Measurements from ENCODE around the gene ALKBH3. TPM values are rescaled to one million over a fixed set of nuclear protein-coding genes. Genes with fewer than 3 reads are reported as not detected.

The ALKBH3 gene
- total and polyA plus RNA-seq, 2 experiments from 2014 or later, result 10.7 to 10.8 TPM

- H3K4me2 ChIP-seq, result no peak overlapping the region
- ATAC-seq (no peak), DNase-seq (ENCODE audit: low spot score) (no peak)
- H3F3A ChIP-seq (replicated peaks; ENCODE audit: low read depth), result no peaks in the 10 kb centered on the region
- no peaks in the 10 kb centered on the region for H3K27me3 ChIP-seq (ENCODE audit: insufficient read depth)
- no peak overlapping the region for H3K4me3 ChIP-seq
- H3K36me3 ChIP-seq (ENCODE audit: insufficient read depth), result no peaks in the 10 kb centered on the region
- Mint-ChIP-seq H3K4me1 (no peaks in the 10 kb centered on the region), H3K27me3 (ENCODE audit: insufficient read depth, low read depth, poor library complexity) (peaks cover 3% of the 10 kb centered on the region), H3K9me3 (peaks cover 17% of the 10 kb centered on the region), H3K36me3 (ENCODE audit: low read depth) (no peaks in the 10 kb centered on the region), H3K27ac (no peak overlapping the region), H3K4me3 (no peak overlapping the region)
- H3K9me2 ChIP-seq (ENCODE audit: insufficient read depth), result no peaks in the 10 kb centered on the region
- H3K27ac ChIP-seq (ENCODE audit: low read depth), result no peak overlapping the region
- H4K20me1 ChIP-seq (replicated peaks; ENCODE audit: insufficient read depth), result no peaks in the 10 kb centered on the region
- no peaks in the 10 kb centered on the region for H3K79me2 ChIP-seq (replicated peaks; ENCODE audit: insufficient read depth)
- H2AFZ ChIP-seq, result no peak overlapping the region
- TF ChIP-seq CREB1 (CRISPR knock-in tag; IDR thresholded peaks at IDR 0.05; ENCODE audit: low read depth), result no peak
- TF ChIP-seq, protein P1, sequence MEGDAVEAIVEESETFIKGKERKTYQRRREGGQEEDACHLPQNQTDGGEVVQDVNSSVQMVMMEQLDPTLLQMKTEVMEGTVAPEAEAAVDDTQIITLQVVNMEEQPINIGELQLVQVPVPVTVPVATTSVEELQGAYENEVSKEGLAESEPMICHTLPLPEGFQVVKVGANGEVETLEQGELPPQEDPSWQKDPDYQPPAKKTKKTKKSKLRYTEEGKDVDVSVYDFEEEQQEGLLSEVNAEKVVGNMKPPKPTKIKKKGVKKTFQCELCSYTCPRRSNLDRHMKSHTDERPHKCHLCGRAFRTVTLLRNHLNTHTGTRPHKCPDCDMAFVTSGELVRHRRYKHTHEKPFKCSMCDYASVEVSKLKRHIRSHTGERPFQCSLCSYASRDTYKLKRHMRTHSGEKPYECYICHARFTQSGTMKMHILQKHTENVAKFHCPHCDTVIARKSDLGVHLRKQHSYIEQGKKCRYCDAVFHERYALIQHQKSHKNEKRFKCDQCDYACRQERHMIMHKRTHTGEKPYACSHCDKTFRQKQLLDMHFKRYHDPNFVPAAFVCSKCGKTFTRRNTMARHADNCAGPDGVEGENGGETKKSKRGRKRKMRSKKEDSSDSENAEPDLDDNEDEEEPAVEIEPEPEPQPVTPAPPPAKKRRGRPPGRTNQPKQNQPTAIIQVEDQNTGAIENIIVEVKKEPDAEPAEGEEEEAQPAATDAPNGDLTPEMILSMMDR (conservative IDR thresholded peaks at IDR 0.05; ENCODE audit: low read depth in 2 of 2), result no peak
- no peak for TF ChIP-seq NANOG (IDR thresholded peaks at IDR 0.05; ENCODE audit: borderline replicate concordance)
- TF ChIP-seq ZNF114 (CRISPR knock-in tag; IDR thresholded peaks at IDR 0.05), result no peak
- TF ChIP-seq EZH2phosphoT487 (IDR thresholded peaks at IDR 0.05; ENCODE audit: unreplicated experiment), result no peak
- TF ChIP-seq EZH2 (IDR thresholded peaks at IDR 0.05; ENCODE audit: low read depth, unreplicated experiment), result no peak
- TF ChIP-seq JUNB (IDR thresholded peaks at IDR 0.05; ENCODE audit: unreplicated experiment), result no peak
- no peak for TF ChIP-seq REST (IDR thresholded peaks at IDR 0.05; ENCODE audit: unreplicated experiment)
- TF ChIP-seq ZNF462 (CRISPR knock-in tag; IDR thresholded peaks at IDR 0.05), result no peak
- TF ChIP-seq ETS1 (IDR thresholded peaks at IDR 0.05), result no peak
- TF ChIP-seq STAT1 (IDR thresholded peaks at IDR 0.05; ENCODE audit: unreplicated experiment), result no peak
- no peak for TF ChIP-seq POLR2AphosphoS5 (IDR thresholded peaks at IDR 0.05; ENCODE audit: low read depth)
- TF ChIP-seq ZNF331 (CRISPR knock-in tag; IDR thresholded peaks at IDR 0.05; ENCODE audit: low read depth), result no peak
- H3K4me1 ChIP-seq (ENCODE audit: insufficient read depth), result no peaks in the 10 kb centered on the region
These were observed 88.9 kb downstream of the ALKBH3 start for GRCh38 chr11:43969543-43969942.
